ENCODE results near the gene PROK2. TPM values are rescaled to one million over a fixed set of nuclear protein-coding genes. Genes with fewer than 3 reads are reported as not detected.

PROK2 gene
- total and polyA plus RNA-seq, 4 donors, result 1.3 to 57.2 (median 2.8) TPM

DNA sequence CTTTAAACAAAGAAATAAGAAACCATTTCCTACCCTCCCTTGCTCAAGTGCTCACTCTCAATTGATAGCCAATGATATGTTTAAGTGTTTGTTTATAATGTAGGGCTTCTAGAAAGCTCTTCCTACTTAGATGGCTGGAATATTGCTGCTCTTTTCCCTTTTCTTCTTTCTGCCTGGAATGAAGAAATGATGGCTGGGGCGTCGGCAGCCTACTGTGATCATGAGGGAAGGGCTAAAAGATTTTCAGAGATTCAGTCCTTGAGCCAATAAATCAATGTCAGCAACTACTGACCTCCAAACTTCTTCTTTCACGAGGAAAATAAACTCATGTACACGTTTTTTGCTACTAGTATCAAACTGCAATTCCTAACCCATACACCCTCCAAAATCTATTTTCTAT lies 33.3 kb downstream of the PROK2 start:
- DNase-seq, result no peak
- Histone ChIP-seq H3K9ac (ENCODE audit: insufficient read depth in 1 of 2, low read length in 2 of 2) (no peak overlapping the region), H3K4me3 (no peak overlapping the region), H3K9me3 (ENCODE audit: control insufficient read depth in 4 of 4, insufficient read depth in 3 of 4, low read length in 3 of 4) (no peaks in the 10 kb centered on the region), H3K36me3 (ENCODE audit: control insufficient read depth in 4 of 4, insufficient read depth in 4 of 4, low read length in 4 of 4) (no peaks in the 10 kb centered on the region), H3K27ac (ENCODE audit: low read depth in 1 of 2, low read length in 1 of 2) (no peak overlapping the region), H3K27me3 (ENCODE audit: control insufficient read depth in 3 of 3, insufficient read depth in 3 of 3, low read length in 2 of 3) (peaks cover 0 to 53% (median 51%) of the 10 kb centered on the region in 3 donors), H3K4me1 (ENCODE audit: control insufficient read depth in 5 of 5, insufficient read depth in 5 of 5, low read length in 5 of 5) (peaks cover 0 to 10% (median 3%) of the 10 kb centered on the region in 5 donors)
- TF ChIP-seq, protein P1, sequence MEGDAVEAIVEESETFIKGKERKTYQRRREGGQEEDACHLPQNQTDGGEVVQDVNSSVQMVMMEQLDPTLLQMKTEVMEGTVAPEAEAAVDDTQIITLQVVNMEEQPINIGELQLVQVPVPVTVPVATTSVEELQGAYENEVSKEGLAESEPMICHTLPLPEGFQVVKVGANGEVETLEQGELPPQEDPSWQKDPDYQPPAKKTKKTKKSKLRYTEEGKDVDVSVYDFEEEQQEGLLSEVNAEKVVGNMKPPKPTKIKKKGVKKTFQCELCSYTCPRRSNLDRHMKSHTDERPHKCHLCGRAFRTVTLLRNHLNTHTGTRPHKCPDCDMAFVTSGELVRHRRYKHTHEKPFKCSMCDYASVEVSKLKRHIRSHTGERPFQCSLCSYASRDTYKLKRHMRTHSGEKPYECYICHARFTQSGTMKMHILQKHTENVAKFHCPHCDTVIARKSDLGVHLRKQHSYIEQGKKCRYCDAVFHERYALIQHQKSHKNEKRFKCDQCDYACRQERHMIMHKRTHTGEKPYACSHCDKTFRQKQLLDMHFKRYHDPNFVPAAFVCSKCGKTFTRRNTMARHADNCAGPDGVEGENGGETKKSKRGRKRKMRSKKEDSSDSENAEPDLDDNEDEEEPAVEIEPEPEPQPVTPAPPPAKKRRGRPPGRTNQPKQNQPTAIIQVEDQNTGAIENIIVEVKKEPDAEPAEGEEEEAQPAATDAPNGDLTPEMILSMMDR (IDR thresholded peaks at IDR 0.05; ENCODE audit: control extremely low read depth, extremely low read depth), result no peak
- 89 to 91% methylated on average over 4 of the region's 4 CpGs for WGBS, 2 donors
- no peak for ATAC-seq (ENCODE audit: insufficient read depth, low FRiP score)

DNA sequence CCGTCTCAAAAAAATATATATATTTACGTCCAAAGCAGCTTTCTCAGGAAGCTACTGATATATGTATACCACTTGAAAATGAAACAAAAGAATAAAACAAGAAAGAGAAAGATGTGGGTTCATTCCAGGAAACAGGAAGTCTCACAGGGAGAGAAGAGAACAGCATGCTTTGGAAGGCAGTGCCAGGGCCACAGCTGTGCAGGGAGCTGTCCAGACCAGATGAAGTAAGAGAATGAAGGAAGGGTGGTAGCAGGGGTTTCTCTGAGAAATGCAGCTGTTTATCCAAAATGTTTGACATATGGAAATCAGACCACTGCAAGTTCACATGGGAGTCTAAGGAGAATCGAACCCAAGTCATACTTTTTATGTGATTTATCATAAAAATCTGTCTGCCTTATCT lies 40.2 kb downstream of the PROK2 start:
- DNase-seq, result no peak
- Histone ChIP-seq H3K27ac (ENCODE audit: low read depth in 1 of 2, low read length in 1 of 2) (no peak overlapping the region), H3K36me3 (ENCODE audit: control insufficient read depth in 4 of 4, insufficient read depth in 4 of 4, low read length in 4 of 4) (no peaks in the 10 kb centered on the region), H3K4me3 (no peak overlapping the region), H3K9me3 (ENCODE audit: control insufficient read depth in 4 of 4, insufficient read depth in 3 of 4, low read length in 3 of 4) (peaks cover 0 to 3% (median 2%) of the 10 kb centered on the region in 4 donors), H3K27me3 (ENCODE audit: control insufficient read depth in 3 of 3, insufficient read depth in 3 of 3, low read length in 2 of 3) (peaks cover 0 to 9% (median 8%) of the 10 kb centered on the region in 3 donors), H3K9ac (ENCODE audit: insufficient read depth in 1 of 2, low read length in 2 of 2) (no peak overlapping the region), H3K4me1 (ENCODE audit: control insufficient read depth in 5 of 5, insufficient read depth in 5 of 5, low read length in 5 of 5) (no peaks in the 10 kb centered on the region)
- WGBS, 2 donors, result 81 to 83% methylated on average over 3 of the region's 3 CpGs
- ATAC-seq (ENCODE audit: insufficient read depth, low FRiP score), result no peak
- TF ChIP-seq, protein P1 (IDR thresholded peaks at IDR 0.05; ENCODE audit: control extremely low read depth, extremely low read depth), result no peak

DNA sequence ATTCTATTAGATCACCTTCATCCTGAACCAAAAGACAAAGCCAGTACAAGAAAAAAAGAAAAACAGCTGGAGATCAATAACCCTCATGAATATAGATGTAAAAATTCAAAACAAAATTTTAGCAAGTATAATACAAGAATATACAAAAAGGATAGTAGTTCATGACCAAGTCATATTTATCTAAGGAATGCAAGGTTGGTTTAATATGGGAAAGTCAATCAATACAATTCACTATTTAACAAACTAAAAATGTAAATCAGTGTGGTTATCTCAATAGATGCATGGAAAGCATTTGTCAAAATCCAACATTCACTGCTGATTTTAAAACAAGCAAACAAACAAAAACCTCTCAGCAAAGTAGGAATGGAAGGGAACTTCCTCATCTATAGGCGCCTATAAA lies 42.3 kb downstream of the PROK2 start:
- TF ChIP-seq, protein P1 (IDR thresholded peaks at IDR 0.05; ENCODE audit: control extremely low read depth, extremely low read depth), result no peak
- H3K27me3 ChIP-seq (ENCODE audit: control insufficient read depth in 3 of 3, insufficient read depth in 3 of 3, low read length in 2 of 3), result peaks cover 0 to 5% (median 0%) of the 10 kb centered on the region in 3 donors
- no peaks in the 10 kb centered on the region for H3K36me3 ChIP-seq (ENCODE audit: control insufficient read depth in 4 of 4, insufficient read depth in 4 of 4, low read length in 4 of 4)
- no peaks in the 10 kb centered on the region for H3K4me1 ChIP-seq (ENCODE audit: control insufficient read depth in 5 of 5, insufficient read depth in 5 of 5, low read length in 5 of 5)
- peaks cover 0 to 3% (median 2%) of the 10 kb centered on the region in 4 donors for H3K9me3 ChIP-seq (ENCODE audit: control insufficient read depth in 4 of 4, insufficient read depth in 3 of 4, low read length in 3 of 4)
- no peak for DNase-seq
- ATAC-seq (ENCODE audit: insufficient read depth, low FRiP score), result no peak
- no peak overlapping the region for H3K9ac ChIP-seq (ENCODE audit: insufficient read depth in 1 of 2, low read length in 2 of 2)
- 100% methylated on average over 1 of the region's 1 CpG for WGBS, 2 donors
- H3K27ac ChIP-seq (ENCODE audit: low read depth in 1 of 2, low read length in 1 of 2), result no peak overlapping the region
- H3K4me3 ChIP-seq, result no peak overlapping the region

DNA sequence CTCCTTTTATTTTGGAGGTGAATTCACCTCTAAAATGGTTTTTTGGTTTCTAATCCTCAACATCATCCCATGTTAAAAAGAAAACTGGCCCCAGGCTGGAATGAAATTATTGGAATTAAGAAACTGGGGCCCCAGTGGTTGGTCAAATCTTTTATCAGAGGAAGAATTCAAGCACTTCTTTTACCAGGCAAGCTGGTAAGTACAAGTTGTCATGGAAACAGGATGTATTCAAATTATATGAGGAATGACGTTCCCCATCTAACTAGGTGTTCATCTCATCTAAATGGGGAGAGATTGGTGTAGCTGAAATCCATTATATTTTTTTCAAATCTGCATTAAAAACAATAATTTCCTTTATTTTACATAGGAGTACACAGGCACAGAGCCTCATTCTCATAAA lies 50.1 kb downstream of the PROK2 start:
- ATAC-seq (ENCODE audit: insufficient read depth, low FRiP score), result no peak
- H3K4me3 ChIP-seq, result no peak overlapping the region
- H3K9me3 ChIP-seq (ENCODE audit: control insufficient read depth in 4 of 4, insufficient read depth in 3 of 4, low read length in 3 of 4), result no peaks in the 10 kb centered on the region
- H3K36me3 ChIP-seq (ENCODE audit: control insufficient read depth in 4 of 4, insufficient read depth in 4 of 4, low read length in 4 of 4), result no peaks in the 10 kb centered on the region
- H3K4me1 ChIP-seq (ENCODE audit: control insufficient read depth in 5 of 5, insufficient read depth in 5 of 5, low read length in 5 of 5), result no peaks in the 10 kb centered on the region
- peaks cover 0 to 2% (median 0%) of the 10 kb centered on the region in 3 donors for H3K27me3 ChIP-seq (ENCODE audit: control insufficient read depth in 3 of 3, insufficient read depth in 3 of 3, low read length in 2 of 3)
- no peak overlapping the region for H3K27ac ChIP-seq (ENCODE audit: low read depth in 1 of 2, low read length in 1 of 2)
- no peak for DNase-seq
- TF ChIP-seq, protein P1 (IDR thresholded peaks at IDR 0.05; ENCODE audit: control extremely low read depth, extremely low read depth), result no peak
- no peak overlapping the region for H3K9ac ChIP-seq (ENCODE audit: insufficient read depth in 1 of 2, low read length in 2 of 2)
- 75 to 77% methylated on average over 1 of the region's 1 CpG for whole genome bisulfite sequencing, 2 donors
